ENCODE measurements around the gene LDB2.
"Not testable (repeated sequence)": the region's sequence is repeated elsewhere in the genome, so short reads cannot be mapped to it uniquely, and the experiment has no call there.

The LDB2 gene

DNA sequence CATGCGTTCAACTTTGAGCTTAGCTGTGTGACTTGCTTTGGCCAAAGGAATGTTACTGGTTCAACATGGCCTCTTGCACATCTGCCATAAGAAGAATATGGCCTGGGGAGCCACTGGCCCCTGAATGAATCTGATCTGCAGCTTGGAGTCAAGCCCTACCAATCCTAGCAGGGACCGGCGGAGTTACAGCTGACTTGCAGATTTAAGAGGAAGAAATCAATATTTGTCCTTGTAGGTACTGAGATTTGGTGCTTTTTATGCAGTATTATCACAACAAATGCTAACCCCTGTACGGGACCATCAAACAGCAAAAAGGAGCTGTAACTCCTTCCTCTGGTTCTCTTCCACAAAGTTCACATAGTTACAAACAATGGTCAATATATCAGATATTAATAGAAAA is 252.0 kb downstream of the LDB2 start:
- no peak for DNase-seq (ENCODE audit: low read depth in 3 of 3)

DNA sequence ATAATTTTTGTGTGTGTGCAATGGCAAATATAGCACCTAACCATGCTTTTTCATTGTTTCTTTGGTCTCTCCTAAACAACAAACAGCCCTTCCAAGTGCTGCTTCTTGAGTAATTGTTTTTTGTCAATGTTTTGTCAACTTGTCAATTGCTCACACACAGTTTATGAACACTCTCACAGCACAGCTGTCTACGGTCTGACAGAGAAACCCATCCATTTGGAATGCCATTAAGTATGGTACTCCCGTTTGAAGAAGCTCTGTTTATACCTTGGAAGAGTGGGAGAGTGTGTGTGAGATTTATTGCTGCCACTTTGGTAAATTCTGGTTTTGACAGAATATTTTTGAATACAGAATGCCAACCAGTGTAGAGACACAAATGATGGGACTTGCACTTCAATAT is 254.6 kb downstream of the LDB2 start:
- no peak for DNase-seq (ENCODE audit: low read depth in 3 of 3)

DNA sequence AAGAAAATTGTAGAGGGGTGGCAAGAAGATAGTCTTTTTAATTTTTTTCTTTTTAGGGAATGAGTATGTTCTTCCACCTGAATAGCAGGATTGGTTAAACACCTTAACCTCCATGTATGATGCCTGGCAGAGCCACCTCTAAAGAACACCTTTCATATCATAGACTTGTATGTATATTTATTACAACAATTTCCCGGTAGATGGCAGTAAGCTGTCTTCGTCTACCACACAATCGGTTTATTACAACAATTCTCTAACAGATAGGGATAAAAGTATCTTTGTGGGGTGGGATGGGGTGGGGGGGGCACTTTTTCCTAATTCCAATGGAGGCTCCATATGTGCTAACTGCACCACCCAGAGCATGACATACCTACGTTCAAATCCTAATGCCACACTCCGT is 255.5 kb downstream of the LDB2 start:
- no peak for DNase-seq (ENCODE audit: low read depth in 3 of 3)

DNA sequence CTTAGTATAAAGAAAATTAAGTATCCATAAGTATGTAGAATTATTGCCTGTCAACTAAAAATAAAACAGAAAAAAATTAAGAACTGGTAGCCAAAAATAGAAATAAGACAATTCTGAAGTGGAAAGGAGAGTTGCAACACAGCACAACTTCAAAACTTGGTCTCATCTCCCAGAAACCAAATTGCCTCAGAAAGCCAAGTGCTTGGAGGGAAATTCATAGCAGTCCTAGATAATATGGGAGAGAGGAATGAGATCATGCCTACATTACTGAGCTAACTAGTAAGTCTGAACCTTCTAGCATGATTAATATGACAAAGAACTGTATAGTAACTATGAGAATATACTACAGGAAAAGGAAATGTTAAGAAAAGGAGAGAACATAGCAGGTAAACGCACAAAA is 256.5 kb downstream of the LDB2 start:
- no peak for DNase-seq (ENCODE audit: low read depth in 3 of 3)

DNA sequence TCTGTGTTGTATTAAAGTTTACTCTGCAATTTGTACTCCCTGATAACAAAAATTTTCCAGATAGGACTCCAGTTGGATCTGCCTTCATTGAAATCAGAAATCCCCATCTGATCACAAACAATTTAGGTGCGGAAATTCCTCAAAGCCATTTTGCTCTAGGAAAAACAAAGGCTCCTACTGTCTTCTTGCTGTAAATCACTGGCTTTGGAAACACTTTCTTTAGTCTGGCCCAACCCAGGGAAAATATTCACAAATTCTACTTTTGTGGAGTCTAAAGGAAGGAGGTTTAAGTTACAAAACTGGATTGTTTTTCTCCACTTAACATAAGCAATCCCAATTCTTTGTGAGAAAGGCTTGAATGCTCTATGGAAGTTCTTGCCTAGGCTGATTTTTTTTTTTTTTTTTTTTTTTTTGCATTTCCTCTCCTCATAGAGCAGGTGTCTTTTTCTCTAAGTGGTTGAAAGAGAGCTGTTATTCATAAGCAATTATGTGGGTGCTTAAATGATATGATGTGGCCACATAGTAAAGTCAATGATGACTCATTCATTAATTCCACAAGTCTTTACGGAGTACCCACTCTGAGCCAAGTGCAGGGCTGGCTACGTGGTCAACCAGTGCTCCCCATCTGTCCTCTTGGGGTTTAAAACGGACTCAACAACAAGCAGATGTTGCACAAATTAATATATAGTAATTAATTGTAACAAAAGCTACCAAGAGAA is 261.4 kb downstream of the LDB2 start:
- DNase-seq (ENCODE audit: low read depth in 3 of 3) = no peak

DNA sequence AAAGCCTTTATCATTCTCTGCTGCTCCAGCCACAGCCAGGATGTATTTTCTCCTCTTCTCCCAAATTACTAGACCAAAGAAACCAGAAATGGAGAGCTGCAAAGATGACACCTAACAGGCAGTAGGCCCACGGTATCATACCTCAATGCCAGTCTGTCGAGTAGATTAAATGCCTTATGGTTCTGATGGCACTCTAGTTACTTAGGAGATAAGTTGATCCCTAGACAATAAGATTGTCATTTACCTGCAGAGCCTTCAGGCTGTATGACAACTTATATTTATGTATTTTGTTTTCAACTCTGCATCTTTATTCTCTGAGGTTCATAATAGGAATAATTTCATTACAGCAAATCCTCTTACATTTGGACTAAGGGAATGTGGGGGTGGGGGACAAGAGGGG is 262.1 kb downstream of the LDB2 start:
- no peak for DNase-seq (ENCODE audit: low read depth in 3 of 3)

DNA sequence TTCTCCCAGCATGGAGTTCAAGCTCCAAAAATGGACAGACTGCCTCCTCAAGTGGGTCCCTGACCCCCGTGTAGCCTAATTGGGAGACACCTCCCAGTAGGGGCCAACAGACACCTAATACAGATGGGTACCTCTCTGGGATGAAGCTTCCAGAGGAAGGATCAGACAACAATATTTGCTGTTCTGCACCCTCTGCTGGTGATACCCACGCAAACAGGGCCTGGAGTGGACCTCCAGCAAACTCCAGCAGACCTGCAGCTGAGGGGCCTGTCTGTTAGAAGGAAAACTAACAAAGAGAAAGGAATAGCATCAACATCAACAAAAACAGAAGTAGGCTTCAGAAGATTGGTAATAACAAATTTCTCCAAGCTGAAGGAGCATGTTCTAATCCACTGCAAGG is 269.2 kb downstream of the LDB2 start:
- DNase-seq (ENCODE audit: low read depth in 3 of 3) = not testable (repeated sequence)

DNA sequence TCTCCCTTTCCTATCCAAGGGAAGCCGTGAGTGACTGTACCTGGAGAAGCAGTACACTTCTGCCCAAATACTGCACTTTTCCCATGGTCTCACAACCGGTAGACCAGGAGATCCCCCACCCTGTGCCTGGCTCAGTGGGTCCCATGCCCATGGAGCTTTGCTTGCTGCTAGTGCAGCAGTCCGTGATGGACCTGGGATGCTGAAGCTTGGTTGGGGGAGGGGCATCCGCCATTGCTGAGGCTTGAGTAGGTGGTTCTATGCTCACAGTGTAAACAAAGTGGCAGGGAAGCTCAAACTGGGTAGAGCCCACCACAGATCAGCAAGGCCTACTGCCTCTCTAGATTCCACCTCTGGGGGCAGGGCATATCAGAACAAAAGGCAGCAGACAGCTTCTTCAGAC is 269.6 kb downstream of the LDB2 start:
- DNase-seq (ENCODE audit: low read depth in 3 of 3) = not testable (repeated sequence)

DNA sequence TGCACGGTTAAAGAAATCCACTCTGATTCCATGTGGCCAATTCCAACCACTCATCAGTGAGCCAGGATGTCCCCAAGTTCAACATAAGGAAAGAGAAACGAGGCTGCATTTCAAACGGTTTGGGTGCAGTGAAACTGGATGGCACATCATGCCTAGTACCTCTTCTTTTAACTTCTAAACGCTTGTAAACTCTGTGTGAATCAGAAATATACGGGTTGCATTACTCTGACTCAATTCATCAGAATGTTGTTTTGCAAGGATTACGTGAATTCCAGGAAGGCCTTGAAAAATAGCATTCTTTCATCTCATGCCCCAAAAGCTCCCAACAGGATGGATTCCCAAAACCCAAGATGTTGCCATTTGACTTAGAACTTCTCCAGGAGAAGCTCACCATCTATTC is 270.4 kb downstream of the LDB2 start:
- no peak for DNase-seq (ENCODE audit: low read depth in 3 of 3)

DNA sequence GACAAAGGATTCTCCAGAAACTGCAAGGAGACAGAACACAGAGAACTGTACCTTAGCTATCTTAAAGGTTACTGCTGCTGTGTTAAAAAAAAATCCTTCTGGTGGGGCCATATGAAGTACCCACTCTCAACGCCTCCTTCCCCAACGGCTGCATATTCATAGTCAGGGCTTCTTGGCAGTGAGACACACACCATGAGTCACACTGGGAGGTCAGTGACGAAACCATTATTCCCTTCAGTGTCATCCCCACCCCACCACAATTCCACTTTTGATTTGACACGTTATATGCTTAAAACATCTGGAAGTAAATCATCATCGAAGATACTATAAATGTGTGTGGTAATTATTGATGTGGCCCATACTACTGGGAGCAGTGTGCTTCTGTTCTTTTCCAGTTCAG is 271.5 kb downstream of the LDB2 start:
- DNase-seq (ENCODE audit: low read depth in 3 of 3) = no peak

DNA sequence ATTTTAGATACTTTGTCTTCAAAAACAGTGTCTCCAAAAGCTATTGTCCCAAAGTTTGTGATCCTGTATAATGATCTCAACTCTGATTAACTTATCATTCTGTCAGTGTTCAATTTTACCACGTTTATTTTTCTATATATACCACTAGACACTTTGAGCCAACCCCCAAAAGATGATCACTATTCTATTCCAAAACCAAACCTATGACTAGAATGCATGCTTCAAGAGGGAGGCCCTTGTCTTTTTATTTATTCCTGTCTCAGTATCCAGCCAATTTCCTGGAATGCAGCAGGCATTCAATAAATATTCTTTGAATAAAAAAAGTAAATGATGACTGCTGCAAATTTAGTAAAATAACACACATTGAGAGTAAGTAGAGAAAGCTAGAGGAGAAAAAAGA is 275.6 kb downstream of the LDB2 start:
- no peak for DNase-seq (ENCODE audit: low read depth in 3 of 3)

DNA sequence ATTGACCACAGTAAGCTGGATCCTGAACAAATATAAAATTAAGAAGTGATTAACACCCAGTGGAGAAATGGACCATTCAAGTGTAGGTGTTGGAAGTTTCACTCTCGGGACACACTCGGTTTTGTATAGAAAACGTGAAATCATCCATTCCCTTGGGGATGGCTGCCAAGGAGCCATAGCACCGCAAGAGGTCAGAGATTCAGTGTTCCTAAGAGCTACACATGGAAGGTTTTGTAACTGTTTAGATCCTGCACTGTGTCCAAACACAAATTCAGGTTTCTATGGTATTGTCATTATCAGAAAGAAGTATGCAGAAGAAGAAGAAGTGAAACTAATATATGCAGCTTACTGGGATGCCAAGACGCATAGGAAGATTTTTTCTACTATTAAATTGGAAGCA is 281.0 kb downstream of the LDB2 start:
- no peak for DNase-seq (ENCODE audit: low read depth in 3 of 3)

DNA sequence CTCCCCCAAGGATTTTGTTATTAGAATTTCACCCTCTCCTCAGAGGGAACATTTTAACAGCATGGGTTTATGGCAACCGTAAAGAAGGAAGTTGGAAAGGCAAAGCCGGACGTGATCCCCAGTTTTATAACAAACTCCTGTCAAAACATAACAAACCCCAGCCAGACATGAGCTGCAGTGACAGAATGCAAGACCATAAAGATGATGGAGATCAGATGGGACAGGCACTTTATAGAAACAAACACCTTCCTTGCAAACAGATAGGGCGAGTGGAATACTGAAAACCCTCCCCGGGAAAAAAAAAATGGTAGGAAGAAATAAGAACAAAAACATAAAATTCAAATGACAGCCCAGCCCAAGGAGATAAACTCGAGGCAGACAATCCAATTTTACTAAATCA is 281.4 kb downstream of the LDB2 start:
- DNase-seq (ENCODE audit: low read depth in 3 of 3) = no peak

DNA sequence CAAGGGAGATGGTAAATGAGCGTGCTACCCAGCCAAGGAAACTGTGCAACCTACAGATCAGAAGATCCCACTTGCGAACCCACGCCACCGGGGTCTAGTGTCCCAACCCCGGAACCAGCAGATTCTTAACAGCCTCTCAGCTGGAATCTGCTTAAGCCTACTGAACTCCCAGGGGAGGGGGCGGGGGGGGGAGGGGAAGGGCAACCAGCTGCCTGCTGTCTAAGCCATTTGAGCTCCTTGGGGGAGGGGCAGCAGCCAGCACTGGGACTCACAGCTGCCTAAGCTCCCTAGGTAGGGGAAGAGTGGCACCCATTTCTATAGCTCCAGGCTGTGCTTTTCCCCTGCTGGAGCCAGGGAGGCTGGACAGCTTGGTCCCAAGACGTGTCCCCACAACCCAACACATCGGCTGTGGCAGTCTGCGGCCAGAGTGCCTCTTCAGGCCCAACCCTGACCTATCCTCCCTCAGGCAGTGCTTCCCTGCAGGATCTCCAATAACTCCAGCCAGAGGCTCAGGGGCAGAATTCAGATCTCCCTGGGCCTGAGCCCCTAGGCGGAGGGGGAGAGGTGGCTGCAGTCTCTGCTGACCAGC is 289.2 kb downstream of the LDB2 start:
- no peak for DNase-seq (ENCODE audit: low read depth in 3 of 3)

DNA sequence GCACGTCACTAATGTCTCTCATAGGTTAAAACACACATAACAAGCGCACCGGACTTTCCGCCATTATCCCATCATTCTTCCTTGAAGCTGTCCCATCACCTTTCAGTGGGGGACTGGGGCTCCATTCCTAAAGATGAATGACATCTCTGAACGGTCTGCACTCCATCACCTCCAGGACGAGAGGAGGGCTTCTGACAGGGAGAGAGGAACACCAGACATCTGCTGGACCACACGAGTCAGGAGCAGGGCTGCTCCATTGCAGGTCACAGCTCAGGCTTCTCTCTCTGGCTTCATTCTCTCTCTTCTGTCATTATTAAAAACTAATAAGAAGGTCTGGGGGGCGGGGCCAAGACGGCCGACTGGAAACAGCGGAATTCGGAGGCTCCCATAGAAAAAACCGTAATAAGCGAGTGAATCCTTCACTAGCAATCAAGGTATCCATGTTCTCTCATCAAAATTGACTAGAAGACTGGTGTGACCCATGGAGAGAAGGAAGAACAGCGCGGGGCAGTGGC is 289.8 kb downstream of the LDB2 start:
- DNase-seq (ENCODE audit: low read depth in 3 of 3) = no peak

DNA sequence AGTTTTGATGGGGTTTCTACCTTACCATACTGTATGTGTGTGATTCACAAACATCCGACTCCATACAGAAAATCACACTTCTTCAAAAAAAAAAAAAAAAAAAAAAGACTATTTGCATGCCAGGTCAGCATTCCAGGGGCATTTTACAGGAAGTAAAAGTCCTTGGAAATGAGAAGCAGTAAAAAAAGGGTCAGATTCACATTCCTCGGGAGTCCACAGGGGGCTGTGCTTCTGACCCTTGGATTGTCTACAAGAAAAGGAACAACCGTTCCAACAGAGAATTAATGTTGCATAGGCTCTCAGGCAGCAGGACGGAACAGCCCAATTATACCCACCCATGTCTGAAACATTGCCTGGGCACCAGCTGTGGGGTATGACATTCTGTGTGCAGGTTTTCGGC is 290.3 kb downstream of the LDB2 start:
- DNase-seq (ENCODE audit: low read depth in 3 of 3) = no peak

DNA sequence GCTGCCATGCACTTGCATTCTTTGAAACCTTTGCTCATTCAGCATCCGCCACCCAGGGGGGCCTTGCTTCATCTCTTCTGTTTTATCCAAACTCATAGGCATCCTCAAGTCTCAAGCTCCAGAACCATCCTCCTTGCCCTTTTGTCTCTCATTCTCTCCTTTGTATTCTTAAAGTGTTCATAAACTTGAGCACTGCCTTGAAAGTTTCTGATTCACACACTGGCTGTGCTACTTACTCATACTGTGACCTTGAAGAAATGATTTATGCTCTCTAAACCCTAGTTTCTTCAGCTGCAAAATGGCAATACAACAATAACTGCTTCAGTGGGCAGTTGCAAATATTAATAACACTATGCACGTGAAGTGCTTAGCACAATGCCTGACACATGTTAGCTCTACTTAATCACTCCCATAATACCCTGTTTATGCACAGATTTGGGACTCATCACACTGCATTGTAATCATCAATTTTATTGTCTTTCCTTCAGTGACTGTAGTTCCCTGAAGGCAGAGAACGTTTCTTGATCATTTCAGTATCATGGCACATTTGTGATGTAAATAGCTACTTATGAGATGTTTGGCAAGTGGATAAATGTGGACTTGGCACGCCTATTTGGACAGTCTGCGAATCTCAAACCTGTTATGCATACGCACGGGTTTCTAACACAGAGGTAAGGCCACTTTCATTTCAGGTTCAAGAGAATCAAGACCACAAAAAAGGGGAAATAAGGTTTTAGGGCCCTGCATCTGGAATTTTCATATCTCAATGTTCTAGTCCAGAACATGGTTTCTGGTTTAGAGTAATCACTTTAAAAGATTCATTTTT is 291.0 kb downstream of the LDB2 start:
- DNase-seq (ENCODE audit: low read depth in 3 of 3) = no peak

DNA sequence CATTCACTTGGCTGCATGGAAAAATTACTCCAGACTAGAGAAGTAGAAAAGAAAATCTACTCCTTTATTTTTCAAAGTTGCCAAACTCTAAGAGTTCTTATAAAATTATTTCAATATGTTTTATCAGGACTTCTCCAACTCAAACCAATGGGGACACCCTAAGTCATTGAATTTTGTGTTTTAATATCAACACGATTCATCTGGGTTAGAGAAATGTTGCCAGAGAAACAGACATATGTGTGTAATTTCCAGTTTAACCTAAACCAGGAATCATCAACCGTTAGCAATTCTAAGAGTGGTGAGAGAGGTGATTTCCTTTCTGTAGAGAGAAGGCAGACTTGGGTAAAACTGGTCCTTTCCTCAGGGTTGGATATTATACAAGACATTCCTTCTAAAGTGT is 291.8 kb downstream of the LDB2 start:
- DNase-seq (ENCODE audit: low read depth in 3 of 3) = no peak

DNA sequence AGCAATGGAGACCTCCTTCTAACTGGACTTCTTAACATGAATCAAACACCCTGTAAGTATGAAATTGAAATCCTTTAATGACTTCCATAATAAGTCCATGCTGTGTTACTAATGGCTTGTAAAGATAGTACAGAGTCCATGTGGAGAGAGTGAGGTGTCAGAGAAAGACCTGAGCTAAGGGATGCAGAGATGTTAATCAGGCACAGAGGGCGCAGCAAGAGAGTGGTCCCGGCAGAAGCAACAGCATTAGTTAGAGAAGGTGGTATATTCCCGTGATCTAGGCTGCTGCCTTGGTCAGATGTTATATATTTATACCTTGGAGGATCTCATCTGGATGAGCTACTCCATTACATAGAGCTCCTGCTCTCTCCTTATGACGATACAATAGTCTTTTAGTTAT is 295.3 kb downstream of the LDB2 start:
- DNase-seq (ENCODE audit: low read depth in 3 of 3) = no peak

DNA sequence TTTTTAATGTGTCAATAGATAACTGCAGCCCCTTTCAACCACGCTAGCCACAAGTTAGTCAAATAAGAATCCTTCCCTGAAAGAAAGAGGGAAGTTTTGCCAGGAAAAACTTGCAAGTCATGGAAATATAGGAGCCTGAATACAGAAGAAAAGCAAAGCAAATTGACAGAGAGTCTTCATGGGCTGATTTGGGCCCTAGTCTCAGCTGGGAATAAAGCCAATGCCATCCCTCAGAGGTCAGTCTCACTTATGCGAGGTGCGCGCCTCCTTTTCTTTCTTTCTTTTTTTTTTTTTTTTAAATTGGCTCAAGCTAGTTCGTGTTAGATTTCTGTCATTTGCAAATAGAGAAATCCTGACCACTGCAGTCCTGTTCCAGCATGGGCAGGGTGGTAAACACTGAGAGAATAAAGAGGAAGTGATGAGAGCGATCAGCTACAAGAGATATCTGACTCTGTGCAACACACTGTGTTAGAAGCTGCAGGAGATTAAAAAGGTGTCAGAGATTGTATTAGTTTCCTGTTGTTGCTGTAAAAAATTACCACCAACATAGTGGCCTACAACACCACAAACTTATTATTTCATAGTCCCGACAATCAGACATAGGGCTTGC is 299.7 kb downstream of the LDB2 start:
- DNase-seq (ENCODE audit: low read depth in 3 of 3) = no peak

DNA sequence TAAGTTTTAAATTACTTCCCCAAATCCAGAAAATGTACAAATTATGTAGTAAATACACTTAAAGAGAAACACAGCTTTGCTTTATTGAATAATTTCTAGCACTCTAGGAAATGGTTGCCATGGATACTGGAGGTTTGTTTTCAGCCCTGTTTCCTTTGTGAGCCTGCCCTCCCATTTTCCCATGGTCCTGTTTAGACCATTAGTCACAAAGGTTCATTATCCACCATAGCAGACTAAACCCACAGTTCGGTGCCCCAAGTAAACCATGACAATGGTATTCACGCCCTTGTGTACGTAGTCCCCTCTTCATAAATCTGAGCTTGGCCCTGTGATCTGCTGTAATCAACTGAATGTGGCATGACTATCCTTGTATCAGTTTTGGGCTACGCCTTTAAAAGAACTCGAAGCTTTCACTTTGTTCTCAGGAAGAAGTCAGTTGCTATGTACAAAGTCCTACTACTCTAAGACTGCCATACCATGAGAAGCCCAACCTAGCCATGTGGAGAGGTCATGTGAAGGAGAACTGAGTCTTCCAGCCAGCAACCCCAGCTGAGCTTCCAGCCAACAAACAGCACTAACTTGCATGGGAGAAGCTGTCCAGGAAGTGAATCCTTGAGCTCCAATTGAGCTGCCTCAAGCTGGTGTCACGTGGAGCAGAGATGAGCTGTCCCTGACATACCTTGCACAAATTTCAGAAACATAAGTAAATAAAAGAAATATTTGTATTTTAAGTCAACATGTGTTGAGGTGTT is 300.4 kb downstream of the LDB2 start:
- no peak for DNase-seq (ENCODE audit: low read depth in 3 of 3)

DNA sequence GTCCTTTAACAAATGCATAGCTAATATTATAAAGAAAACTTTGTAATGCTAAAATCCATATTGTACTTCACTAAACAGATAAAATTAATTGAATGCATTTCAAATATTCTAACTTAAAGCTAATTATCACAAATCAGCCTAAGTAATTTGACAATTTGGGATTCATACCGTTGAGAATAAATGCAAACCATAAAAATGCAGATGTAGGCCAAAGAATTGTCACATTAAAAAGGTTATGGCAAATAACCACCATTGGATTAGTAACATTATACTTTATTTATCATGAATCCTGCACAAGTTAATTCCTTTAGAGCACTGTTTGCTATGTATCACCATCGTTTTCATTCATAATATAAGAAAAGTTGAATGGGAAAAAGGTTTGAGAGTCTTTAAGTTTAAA is 301.0 kb downstream of the LDB2 start:
- DNase-seq (ENCODE audit: low read depth in 3 of 3) = no peak

All from stimulated activated CD4-positive, alpha-beta T cell treated with anti-CD3 and anti-CD28 coated beads, TNF-alpha, amount 100 ng/mL, for 48 hours (primary cell).